Colonic mucosa (tissue), 4 donors: ENCODE results near the gene TRMT11. TPM values are rescaled to one million over a fixed set of nuclear protein-coding genes. Genes with fewer than 3 reads are reported as not detected.
"Not testable (repeated sequence)": the region's sequence is repeated elsewhere in the genome, so short reads cannot be mapped to it uniquely, and the experiment has no call there.

Source experiments
- DNase-seq: peaks from one replicate; pipeline ENCODE4 v3.0.0-alpha.2; 2020
- H3K27ac ChIP-seq: fragments of 200-600 bp; one replicate; pipeline ENCODE4 v1.8.0; 2021
- H3K27me3 ChIP-seq: fragments of 200-600 bp; one replicate; pipeline ENCODE4 v1.8.0; 2021
- H3K36me3 ChIP-seq: fragments of 200-600 bp; one replicate; pipeline ENCODE4 v1.8.0; 2021
- H3K4me1 ChIP-seq: fragments of 200-600 bp; one replicate; pipeline ENCODE4 v1.8.0; 2021; ENCODE audit warnings: mild to moderate bottlenecking
- H3K4me3 ChIP-seq: fragments of 200-600 bp; one replicate; pipeline ENCODE4 v1.8.0; 2021
- H3K9ac ChIP-seq, 2 donors: one replicate each; pipeline ENCODE4 v1.7.0; 2013; ENCODE audit warnings: control low read depth in 2 of 2, low read depth in 2 of 2, low read length in 2 of 2
- H3K9me3 ChIP-seq: fragments of 200-600 bp; one replicate; pipeline ENCODE4 v1.8.0; 2021
- intact Hi-C: fragments of 100-400 bp; cut with DNase I; formaldehyde crosslinking; loops from one replicate; pipeline ENCODE4 v1.14.1; 2022
- total RNA-seq, 2 donors: library from RNA; stranded (reverse); fragmentation: NEBNext Ultra II Directional in 1 of 2; extraction: Animal tissue kit (Norgen Biotek cat#: 25700) in 1 of 2; gene quantifications; one replicate each; pipeline ENCODE4 v1.2.1, GENCODE V29; 2021
- TF ChIP-seq, protein P1 (sequence below): fragments of 200-600 bp; IDR thresholded peaks from one replicate; pipeline ENCODE4 v1.8.0; 2022; ENCODE audit warnings: antibody characterized with exemption, mild to moderate bottlenecking
- donor health status: healthy.
- donor health status: DM: no; HTN: no; CAD: no.
- donor health status: DM: no; HTN: no; CAD: no.

Gene TRMT11
- total RNA-seq, 2 donors from 2014 or later: 17.0 to 18.7 TPM

- Histone ChIP-seq H3K36me3 (no peaks in the 10 kb centered on the region), H3K27ac (no peak overlapping the region), H3K27me3 (no peaks in the 10 kb centered on the region), H3K9ac (no peak overlapping the region), H3K4me3 (no peak overlapping the region), H3K4me1 (no peaks in the 10 kb centered on the region), H3K9me3 (no peaks in the 10 kb centered on the region)
- no peak for DNase-seq
- TF ChIP-seq, protein P1, sequence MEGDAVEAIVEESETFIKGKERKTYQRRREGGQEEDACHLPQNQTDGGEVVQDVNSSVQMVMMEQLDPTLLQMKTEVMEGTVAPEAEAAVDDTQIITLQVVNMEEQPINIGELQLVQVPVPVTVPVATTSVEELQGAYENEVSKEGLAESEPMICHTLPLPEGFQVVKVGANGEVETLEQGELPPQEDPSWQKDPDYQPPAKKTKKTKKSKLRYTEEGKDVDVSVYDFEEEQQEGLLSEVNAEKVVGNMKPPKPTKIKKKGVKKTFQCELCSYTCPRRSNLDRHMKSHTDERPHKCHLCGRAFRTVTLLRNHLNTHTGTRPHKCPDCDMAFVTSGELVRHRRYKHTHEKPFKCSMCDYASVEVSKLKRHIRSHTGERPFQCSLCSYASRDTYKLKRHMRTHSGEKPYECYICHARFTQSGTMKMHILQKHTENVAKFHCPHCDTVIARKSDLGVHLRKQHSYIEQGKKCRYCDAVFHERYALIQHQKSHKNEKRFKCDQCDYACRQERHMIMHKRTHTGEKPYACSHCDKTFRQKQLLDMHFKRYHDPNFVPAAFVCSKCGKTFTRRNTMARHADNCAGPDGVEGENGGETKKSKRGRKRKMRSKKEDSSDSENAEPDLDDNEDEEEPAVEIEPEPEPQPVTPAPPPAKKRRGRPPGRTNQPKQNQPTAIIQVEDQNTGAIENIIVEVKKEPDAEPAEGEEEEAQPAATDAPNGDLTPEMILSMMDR: no peak
- intact Hi-C loops: no loop called here
Observed at GRCh38 chr6:125966569-125966968, 19.8 kb upstream of the TRMT11 start.

DNA sequence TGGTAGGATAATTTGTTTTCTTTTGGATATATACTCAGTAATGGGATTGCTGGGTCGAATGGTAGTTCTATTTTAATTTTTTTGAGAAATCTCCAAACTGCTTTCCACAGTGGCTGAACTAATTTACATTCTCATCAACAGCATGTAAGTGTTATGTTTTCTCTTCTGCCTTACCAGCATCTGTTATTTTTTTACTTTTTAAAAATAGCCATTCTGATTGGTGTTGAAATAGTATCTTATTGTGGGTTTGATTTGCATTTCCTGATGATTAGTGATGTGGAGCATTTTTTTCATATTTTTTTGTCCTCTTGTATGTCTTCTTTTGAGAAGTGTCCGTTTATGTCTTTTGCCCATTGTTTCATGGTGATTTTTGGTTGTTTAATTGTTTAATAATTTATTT, 17.8 kb upstream of the TRMT11 start:
- H3K9me3 ChIP-seq: no peaks in the 10 kb centered on the region
- TF ChIP-seq, protein P1: no peak
- no peaks in the 10 kb centered on the region for H3K4me1 ChIP-seq
- no peak for DNase-seq
- H3K4me3 ChIP-seq: no peak overlapping the region
- intact Hi-C loops: no loop called here
- no peaks in the 10 kb centered on the region for H3K36me3 ChIP-seq
- no peak overlapping the region for H3K9ac ChIP-seq
- no peaks in the 10 kb centered on the region for H3K27me3 ChIP-seq
- no peak overlapping the region for H3K27ac ChIP-seq

DNA sequence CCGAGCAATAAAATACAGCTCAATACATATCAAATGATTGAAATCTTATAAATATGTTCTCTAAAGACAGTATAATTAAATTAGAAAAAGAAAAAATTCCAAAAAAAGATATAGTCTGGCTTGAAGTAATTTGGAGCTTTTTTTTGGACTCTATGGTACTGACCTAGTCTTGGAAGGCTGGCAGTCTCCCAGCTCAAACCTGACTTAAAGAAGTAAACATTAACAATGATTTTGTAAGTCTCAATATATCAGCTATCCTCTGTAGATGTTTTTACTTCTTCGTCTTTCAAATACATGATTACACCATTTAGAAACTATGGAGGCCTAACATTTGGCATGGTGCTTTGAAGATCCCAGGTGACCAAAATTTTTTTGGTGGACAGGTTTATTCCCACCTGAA, 15.6 kb upstream of the TRMT11 start:
- intact Hi-C loops: no loop called here

DNA sequence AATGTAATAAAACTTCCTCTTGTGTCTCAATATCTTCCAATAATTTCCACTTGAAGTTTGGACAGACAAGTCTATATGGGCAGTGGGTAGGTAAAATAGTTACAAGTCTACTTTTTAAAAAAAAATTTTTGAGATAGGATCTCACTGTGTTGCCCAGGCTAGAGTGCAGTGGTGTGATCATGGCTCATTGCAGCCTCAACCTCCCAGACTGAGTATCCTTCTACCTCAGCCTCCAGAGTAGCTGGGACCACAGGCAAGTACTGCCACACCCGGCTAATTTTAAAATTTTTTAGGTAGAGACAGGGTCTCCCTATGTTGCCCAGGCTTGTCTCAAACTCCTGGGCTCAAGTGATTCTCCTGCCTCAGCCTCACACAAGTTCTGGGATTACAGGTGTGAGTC, 13.9 kb upstream of the TRMT11 start:
- H3K4me3 ChIP-seq, H3K36me3 ChIP-seq, intact Hi-C loops, DNase-seq, H3K4me1 ChIP-seq, H3K9me3 ChIP-seq, H3K27ac ChIP-seq, H3K9ac ChIP-seq, H3K27me3 ChIP-seq: not testable (repeated sequence)

More for the DNA sequence above, 15.6 kb upstream of the TRMT11 start:
- H3K4me1 ChIP-seq: no peaks in the 10 kb centered on the region
- H3K9ac ChIP-seq: no peak overlapping the region
- H3K27me3 ChIP-seq: no peaks in the 10 kb centered on the region
- no peak overlapping the region for H3K4me3 ChIP-seq
- DNase-seq: no peak
- no peaks in the 10 kb centered on the region for H3K36me3 ChIP-seq
- H3K9me3 ChIP-seq: no peaks in the 10 kb centered on the region
- H3K27ac ChIP-seq: no peak overlapping the region
- TF ChIP-seq, protein P1: no peak

DNA sequence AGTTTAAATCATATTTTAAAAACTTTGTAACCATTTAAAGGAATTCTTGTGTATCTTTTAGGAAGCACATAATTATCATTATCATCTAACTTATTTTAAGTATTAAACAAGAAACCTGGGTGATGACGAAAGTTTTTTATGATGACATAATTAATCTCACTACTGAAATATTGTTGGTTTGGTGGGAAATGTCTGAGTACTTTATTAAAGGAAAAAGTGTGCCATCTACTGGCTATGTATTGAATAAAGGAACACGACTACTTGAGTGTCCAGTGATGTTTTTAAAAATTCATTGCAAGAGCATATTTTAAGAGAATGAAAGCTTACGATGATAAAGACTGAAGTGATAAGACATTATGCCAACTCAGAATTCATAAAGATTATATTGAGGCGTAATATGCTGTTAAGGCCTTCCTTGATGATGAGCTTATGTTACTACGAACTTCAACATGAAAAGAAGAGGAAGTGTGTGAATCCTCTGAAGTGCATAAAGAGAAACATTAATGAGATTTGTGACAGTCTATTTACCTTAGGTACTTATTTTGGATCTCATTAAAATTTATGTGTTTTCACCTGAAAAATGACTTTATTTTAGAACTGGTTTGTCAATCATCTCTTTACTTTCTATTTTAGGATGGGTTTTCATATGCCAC, 12.0 kb upstream of the TRMT11 start:
- Histone ChIP-seq H3K4me3 (no peak overlapping the region), H3K27me3 (no peaks in the 10 kb centered on the region), H3K9ac (no peak overlapping the region), H3K4me1 (no peaks in the 10 kb centered on the region), H3K9me3 (no peaks in the 10 kb centered on the region), H3K36me3 (no peaks in the 10 kb centered on the region), H3K27ac (no peak overlapping the region)
- DNase-seq: no peak
- TF ChIP-seq, protein P1: peak; percentile 36
- intact Hi-C loops: no loop called here

- TF ChIP-seq, protein P1: no peak
- Histone ChIP-seq H3K4me1 (no peaks in the 10 kb centered on the region), H3K9me3 (no peaks in the 10 kb centered on the region), H3K36me3 (no peaks in the 10 kb centered on the region), H3K27ac (no peak overlapping the region), H3K9ac (no peak overlapping the region), H3K4me3 (no peak overlapping the region), H3K27me3 (no peaks in the 10 kb centered on the region)
- no peak for DNase-seq
- intact Hi-C loops: no loop called here
Observed at GRCh38 chr6:125979101-125979500, 7.2 kb upstream of the TRMT11 start.
